Glomerular endothelial cell (primary cell): ENCODE data around the gene KIF4A. TPM values are rescaled to one million over a fixed set of nuclear protein-coding genes. Genes with fewer than 3 reads are reported as not detected.
"Not testable (repeated sequence)": the region's sequence is repeated elsewhere in the genome, so short reads cannot be mapped to it uniquely, and the experiment has no call there.

Experiments used
- DNase-seq: peaks from one replicate; pipeline ENCODE4 v3.0.0-alpha.2; 2011; ENCODE audit warnings: low read depth, low spot score; ENCODE audit errors: extremely low read depth
- total RNA-seq: library from RNA; depleted of rRNA; stranded (reverse); fragments of >200 nt; gene quantifications from 2 replicates; pipeline ENCODE4 v1.2.3, GENCODE V29; 2015

Gene KIF4A
- total RNA-seq, 1 donor from 2014 or later = 6.3 TPM

DNA sequence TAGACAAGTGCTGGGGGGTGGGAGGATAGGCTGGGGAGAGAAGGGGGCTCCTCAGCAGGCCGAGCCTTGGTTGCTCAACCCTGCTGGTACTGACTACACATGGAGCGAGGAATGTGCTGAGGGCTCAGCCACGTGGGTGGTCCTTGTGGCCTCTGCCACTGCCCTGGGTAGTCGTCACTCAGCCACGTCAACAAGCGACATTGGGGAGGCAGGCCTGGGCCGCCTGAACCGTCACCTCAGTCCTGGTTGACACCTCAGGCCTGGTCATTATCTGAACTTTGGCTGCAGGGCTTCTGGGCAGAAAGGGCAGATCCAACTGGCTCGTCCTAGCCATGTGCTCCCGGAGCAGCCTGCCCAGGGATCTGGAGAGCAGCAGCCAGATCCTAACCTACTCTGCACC is 70.5 kb downstream of the KIF4A start:
- no peak for DNase-seq

DNA sequence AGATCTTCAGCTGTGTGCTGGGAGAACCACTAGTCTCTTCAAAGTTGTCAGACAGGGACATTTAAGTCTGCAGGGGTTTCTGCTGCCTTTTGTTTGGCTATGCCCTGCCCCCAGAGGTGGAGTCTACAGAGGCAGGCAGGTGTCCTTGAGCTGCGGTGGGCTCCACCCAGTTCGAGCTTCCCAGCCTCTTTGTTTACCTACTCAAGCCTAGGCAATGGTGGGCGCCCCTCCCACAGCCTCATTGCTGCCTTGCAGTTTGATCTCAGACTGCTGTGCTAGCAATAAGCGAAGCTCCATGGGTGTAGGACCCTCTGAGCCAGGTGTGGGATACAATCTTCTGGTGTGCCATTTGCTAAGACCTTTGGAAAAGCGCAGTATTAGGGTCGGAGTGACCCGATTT is 78.8 kb downstream of the KIF4A start:
- DNase-seq = not testable (repeated sequence)

DNA sequence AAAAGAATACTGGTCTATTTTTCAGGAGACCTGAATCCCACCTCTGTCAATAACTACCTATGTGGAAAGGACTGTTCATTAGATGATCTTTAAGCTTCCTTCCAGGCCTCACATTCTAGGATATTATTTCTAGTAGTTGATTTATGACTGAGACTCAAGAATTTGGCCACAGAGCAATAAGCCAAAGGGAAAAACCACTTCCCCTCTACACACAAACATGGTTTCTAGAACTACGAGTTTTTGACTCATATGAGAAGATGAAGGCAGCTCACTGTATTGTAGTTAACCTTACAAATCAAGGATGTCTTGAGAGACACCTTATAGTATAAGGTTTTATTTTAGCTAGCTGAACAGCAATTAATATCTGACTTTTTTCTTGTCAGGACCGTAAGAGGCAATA is 96.3 kb downstream of the KIF4A start:
- DNase-seq = no peak

DNA sequence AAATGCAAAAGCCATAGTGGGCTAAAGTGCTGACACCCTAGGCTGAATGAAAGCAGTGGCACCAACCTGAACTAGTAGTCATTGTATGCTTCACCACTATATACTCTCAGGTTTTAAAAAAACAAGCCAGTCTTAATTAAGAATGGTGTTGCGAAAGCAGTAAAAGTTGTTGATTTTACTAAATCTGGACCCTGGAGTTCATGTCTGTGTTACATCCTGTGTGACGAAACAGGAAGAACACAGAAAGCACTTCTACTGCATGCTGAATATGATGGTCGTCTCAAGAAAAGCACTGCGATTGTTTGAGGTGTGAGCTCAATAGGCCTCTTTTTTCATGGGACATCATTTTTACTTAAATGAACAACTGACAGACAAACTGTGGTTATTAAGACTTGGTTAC is 109.0 kb downstream of the KIF4A start:
- no peak for DNase-seq

DNA sequence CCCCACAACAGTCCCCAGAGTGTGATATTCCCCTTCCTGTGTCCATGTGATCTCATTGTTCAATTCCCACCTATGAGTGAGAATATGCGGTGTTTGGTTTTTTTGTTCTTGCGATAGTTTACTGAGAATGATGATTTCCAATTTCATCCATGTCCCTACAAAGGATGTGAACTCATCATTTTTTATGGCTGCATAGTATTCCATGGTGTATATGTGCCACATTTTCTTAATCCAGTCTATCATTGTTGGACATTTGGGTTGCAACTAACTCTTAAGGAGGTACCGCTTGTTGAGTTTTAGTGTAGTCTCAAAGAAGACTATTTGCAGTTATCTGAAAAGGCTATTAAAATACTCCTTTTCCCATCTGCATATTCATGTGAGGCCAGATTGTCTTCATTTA is 110.3 kb downstream of the KIF4A start:
- not testable (repeated sequence) for DNase-seq

DNA sequence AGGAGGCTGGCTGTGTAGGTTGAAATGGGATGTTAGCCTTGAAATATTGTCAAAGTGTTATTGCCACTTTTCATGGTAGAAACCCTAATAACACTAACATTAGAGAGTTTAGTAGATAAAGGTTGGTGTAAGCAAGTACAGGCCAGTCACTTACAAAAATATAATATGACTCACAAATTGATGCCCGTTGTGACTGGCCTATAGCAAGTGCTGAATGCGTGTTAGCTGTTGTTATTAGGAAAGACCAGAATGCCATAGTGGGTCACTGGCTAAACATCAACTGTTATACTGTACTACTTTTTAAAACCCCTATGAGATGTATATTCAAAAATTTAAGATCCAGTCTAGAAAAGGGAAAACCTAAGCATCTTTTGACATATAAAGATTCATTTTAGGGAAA is 112.8 kb downstream of the KIF4A start:
- no peak for DNase-seq

DNA sequence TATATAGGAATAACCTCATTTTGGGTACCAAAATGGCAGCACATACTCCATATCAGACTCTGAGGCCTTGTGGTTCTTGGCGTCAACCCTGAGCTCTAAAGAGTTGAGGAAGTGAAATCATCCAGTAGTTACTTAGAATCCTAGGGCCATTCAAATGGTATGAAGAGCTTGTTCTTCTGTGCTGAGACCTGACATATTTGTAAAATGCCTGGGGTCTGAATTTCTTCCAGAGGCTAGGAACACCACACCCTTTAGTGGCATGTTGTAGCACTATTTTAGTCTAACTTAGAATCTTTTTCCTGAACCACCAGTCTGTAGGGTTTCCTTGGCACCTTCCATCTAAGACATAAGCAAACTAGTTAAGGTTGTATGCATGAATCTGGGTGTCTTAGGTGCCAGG is 115.1 kb downstream of the KIF4A start:
- no peak for DNase-seq

DNA sequence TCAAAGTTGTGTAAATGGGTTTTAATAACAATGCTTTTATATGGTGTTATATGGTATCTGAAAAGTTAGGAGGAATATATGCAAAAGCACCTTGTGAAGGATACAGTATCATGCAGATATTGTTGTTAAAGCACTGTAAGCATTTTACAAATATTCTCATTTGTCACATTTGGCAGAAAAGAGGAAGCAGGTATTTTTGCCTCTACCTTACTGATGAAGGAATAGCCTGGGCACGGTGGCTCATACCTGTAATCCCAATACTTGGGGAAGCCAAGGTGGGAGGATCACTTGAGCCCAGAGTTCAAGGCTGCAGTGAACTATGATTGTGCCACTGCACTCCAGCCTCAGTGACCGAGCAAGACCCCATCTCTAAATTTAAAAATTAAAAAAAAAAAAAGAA is 121.0 kb downstream of the KIF4A start:
- DNase-seq = no peak

DNA sequence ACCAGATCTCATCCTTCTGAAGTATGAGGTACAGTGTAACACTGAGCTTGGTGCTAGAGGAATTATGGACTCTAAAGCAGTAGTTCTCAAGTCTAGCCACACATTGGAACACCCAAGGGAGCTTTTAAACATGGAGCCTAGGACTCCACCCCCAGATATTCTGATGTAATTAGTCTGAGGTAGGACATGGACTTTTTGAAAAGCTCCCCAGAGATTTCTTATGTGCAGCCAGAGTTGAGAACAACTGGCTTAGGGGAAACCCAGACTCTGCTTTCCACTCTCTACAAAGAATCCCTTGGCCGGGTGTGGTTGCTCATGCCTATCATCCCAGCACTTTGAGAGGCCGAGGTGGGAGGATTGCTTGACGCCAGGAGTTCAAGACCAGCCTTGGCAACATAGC is 121.6 kb downstream of the KIF4A start:
- DNase-seq = no peak

DNA sequence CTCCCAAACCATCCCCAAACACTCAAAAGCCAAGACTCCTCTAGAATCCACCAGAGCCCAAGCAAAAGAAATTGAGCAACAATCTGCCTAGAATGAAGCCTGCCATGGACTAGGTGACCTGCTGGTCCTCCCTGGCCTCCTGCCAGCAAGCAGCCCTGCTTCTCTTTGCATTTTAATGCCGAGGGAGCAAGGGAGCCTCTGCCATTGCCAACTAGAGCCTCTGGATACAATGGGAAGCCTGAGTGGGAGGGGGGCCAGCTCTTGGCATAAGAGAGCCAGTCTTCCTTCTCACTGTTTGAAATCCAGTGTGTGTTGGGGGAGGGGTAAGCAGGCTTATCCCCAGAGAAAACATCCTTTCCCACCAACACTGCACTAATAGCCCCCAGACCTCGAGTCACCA is 131.7 kb downstream of the KIF4A start:
- DNase-seq = no peak

DNA sequence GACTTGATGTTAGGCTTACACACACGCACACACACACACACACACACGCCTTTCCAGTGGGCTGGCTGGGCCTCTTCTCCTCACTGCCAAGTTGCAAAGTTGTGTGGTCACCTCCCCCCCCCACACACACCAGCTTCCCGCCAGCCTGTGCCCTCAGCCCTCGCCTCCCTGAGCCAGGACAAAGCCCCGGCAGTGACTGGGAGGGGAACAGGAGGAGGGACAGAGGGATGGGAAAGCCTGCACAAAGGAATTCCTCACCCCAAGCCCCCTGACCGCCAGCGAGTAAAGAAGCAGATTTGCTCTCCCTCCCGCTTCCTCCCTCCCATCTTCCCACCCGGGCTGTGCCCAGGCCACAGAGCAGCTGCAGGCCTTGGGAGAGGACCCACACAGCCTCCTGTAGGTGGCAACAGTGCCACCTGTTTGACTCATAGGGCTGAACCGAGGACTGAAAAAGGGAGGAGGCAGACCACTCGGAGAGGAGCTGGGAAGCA is 133.0 kb downstream of the KIF4A start, which contains the start of gene GDPD2:
Gene GDPD2 (plus strand): TSS at position 464 of the 491 bp plus-strand sequence. CDS start 1,671 bp downstream, outside the sequence.
- no peak for DNase-seq

DNA sequence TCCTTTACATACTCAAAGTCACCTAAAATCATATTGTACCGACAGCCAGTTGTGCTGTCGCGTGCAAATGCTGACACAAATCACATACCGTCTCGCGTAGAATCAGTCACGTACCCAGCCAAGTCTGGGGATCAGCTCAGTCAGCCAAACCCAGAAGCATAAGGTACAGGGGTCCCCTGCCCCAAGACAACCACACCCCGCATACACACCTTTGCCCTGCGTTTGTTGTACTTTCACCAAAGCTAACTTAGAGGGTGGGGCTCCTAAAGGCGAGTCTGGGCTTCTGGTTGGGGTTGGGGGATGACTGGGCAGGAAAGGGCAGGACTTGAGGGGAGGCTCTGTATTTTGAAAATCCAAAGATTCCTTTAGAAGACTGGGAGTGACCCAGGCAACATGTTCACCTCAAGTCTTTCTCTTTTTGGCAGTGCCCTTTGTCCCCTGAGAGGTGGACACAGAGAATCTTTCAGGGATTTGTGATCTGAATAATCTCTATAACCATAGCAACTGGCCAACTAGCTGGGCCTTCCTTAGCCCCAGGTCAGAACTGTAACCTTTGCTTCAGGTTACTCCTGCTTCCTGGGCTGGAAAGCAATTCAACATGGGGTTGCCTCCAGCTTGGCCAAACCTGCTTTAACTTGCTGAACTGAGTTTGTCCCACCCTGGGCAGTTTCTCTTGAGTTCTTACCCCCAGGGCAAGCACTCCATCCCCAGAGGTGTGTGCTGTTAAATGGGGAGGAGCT is 134.2 kb downstream of the KIF4A start:
- DNase-seq = no peak

DNA sequence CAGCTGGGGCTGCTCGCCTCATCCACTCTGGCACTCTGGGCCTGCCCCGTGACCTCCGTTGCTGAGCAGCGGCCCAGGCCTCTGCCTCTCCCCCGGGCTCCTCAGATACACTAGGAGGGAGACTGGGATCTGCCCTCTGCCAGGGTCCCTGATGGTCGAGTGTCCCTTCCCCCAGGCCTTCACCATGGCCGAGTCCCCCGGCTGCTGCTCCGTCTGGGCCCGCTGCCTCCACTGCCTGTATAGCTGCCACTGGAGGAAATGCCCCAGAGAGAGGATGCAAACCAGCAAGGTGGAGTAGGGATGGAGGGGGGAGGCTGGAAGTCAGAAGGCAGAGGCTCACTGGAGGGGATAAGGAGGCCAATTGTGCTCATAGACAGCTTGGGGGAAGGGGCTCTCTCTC is 134.9 kb downstream of the KIF4A start:
- DNase-seq = no peak

DNA sequence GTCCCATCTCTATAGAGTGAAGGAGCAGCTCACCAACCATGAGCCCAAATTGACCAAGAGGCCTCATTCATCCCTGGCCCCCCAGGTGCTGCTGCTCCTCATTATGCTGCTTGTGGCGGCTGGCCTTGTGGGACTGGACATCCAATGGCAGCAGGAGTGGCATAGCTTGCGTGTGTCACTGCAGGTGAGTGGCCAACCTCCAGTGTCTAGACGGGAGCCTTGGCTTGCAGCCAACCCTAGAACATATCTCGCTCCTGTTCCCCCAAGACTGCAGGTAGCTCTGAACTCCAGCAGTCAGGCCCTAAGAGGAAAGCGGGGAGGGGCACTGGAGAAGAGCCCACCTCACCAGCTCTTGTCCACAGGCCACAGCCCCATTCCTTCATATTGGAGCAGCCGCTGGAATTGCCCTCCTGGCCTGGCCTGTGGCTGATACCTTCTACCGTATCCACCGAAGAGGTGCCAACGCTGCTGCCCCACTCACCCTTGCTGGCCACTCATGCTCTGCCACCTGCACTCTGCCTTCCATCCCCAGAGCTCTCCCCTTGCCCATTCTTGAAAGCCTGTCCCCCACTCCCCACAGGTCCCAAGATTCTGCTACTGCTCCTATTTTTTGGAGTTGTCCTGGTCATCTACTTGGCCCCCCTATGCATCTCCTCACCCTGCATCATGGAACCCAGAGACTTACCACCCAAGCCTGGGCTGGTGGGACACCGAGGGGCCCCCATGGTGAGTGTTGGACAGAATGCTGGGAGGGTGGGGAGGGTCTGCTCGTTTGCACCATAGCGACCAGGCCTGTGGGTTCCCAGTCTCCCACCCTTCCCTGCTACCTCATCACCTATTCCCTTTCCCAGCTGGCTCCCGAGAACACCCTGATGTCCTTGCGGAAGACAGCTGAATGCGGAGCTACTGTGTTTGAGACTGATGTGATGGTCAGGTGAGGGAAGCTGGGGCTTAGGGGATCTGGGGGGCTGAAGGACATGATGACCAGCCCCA is 136.7 kb downstream of the KIF4A start:
- DNase-seq = no peak

DNA sequence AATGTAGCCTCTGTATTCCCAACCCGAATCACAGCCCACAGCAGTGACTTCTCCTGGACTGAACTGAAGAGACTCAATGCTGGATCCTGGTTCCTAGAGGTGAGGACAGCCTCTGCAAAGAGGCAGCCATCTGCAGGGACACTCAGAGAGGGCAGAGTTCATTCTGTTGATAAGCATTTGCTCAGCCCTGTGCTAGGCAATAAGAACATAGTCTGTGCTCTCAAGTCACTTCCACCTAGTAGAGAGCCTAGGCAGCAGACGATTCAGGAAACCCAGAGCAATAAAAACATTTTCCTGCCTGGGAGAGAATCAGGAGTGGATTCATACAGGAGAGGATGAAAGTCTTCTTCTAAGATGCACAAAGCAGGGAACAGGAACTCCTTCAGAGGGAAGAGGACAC is 137.5 kb downstream of the KIF4A start:
- no peak for DNase-seq

DNA sequence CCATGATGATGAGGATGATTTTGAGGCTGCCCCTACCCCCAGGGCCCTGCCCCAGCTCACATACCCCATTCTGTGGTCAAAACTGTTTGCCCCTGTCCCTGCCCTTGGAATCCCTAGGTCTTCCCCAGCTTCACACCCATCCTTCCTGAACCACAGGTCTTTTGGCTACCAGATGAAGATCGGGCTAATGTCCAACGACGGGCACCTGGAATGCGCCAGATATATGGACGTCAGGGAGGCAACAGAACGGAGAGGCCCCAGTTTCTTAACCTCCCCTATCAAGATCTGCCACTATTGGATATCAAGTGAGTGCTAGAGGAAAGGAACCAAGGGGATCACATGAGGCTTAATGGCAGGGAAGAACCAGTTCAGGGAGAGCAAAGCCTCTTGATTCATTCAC is 139.9 kb downstream of the KIF4A start:
- no peak for DNase-seq

DNA sequence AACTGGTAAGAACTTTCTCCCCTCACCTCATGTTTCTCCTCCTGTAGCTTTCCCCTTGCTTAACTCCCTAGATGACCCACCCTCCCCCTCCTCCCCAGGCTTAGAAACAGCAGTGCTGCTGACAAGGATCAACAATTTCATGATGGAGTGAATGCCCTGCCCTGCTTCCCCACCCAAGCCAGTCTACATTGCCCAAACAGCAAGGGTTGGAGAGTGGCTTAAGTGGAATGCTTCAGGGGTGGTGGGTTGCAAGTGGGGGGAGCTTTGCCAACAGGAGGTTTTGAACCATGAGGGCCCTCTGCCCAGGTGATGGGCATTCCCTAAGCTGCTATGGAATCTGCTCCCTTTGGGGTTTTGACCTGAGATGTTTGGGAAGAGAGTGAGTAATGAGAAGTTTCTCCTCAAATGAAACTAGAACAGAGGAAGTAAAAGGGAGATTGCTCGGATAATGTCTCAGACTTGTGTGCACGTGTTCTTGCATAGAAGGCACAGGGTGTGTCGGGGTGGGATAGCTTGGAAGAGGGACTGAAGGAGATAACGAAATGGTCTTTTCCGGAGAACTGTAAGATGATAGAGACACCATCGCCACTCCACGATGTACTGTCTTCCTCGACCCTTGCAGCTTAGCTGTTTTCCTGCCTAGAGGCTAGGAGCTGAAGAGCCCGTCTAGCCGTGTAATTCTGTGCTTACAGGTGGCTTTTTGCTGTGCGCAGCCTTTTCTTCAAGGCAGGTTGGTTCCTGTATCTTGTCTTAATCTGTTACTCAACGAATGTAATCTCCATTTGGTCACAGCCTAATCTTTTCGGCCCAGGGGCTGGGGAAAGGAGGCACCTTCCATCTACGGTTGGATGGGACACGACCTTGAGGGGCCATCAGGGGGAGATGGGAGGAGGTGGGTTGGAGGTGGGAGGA is 143.3 kb downstream of the KIF4A start:
- no peak for DNase-seq

DNA sequence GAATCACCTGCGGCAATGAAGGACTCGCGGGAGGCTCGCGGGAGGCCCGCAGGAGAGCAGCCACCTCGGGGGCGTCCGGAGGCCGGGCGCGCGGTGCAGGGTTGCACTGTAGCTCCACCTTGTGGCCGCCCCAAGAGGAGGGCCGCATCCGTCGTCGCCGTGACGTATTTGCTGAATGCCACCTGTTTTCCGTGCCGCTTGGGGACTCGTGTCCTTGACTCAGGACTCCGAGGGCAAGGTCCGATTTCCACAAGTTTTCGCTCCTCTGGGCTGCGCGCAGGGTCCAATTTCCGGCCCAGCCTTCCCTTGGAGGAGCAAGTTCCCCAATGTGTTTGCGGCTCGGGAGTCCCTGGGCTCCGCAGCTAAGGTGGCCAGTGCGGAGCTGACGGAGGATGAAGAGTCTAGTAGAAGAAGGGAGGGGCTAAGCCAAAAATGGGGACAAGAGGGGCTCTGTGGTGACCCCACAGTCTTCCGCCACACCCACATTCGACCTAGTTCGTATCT is 144.0 kb downstream of the KIF4A start:
- no peak for DNase-seq

DNA sequence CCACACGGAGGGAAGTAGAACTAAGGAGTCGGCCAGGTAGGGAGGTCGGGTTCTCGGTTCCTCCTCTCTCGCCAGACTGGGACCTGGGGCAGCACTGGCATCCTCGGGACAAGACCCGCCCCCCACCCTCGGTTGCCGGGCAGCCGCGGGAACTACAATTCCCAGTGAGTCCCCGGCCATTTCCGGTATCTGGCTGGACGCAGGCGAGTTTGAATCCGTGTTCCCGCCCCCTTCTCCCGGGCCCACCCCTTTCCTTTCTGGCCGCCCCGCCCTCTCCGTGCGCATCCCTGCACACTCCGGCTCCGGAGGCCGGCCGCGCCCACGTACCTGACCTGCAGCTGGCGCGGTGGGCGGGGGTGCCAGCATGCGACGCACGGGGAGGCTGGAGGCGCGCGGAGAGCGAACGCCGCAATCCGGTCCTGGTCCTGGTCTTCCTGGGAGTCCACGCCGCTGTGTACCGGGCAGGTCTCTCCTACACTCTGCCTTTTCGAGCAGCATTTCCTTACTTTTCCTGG is 144.5 kb downstream of the KIF4A start:
- DNase-seq = no peak

DNA sequence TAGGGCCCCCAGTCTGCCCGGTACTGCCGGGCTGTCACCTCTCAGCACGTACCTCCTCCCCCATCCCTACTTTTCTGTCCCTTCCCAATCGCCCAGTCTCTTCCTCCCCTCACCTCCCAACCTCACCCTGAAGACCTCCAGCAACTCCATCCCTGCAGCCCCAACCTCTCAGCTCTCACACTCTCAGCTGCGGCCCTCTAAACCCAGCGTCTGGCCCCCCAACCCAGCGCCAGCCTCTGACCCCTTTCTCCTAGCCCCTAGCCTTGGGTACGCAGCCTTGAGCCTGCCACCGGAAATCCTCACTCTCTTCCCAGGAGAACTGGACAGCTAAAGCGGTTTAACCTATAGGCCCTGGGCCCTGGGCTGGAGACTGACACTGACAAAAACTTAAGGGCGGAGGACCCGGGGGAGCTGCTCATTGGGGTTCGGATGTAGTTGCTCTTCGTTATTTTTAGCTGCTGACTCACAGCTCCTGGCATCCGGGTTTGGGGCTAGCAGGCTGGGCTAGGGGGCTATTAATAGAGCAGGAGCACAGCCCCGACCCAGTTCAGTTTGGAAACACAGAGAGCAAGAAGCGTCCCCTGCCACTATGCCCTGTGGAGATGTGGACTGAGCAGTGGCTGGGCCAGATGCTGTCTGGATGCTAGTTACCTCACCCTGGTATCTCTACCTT is 145.1 kb downstream of the KIF4A start:
- DNase-seq = no peak
